HG02623 (cell line): Measurements from ENCODE around the gene HUNK.

ENCODE experiments used
- ATAC-seq: cut with Tn5 transposase; IDR thresholded peaks from one replicate; pipeline ENCODE4 v1.9.1; 2021; ENCODE audit warnings: moderate library complexity; ENCODE audit not compliant: unreplicated experiment

HUNK gene

GRCh38 chr21:31991356-31992331 lies 118.8 kb downstream of the HUNK start:
- no peak for ATAC-seq

- no peak for ATAC-seq
These were observed 119.6 kb downstream of the HUNK start for GRCh38 chr21:31992391-31992790.

- no peak for ATAC-seq
These were observed 121.3 kb downstream of the HUNK start for GRCh38 chr21:31993826-31994825.

- ATAC-seq: no peak
These were observed 124.4 kb downstream of the HUNK start for GRCh38 chr21:31997191-31997590.

- ATAC-seq: no peak
These were observed 127.1 kb downstream of the HUNK start for GRCh38 chr21:31999810-32000468.

- no peak for ATAC-seq
These were observed 128.6 kb downstream of the HUNK start for GRCh38 chr21:32001390-32001789.

GRCh38 chr21:32003411-32003810 lies 130.6 kb downstream of the HUNK start:
- ATAC-seq: no peak

- no peak for ATAC-seq
These were observed 131.5 kb downstream of the HUNK start for GRCh38 chr21:32004291-32004690.

- no peak for ATAC-seq
These were observed 134.6 kb downstream of the HUNK start for GRCh38 chr21:32007456-32007855.

GRCh38 chr21:32008714-32009113 lies 135.9 kb downstream of the HUNK start:
- ATAC-seq: no peak

- ATAC-seq: no peak
These were observed 136.4 kb downstream of the HUNK start for GRCh38 chr21:32009263-32009662.

GRCh38 chr21:32015461-32016139 lies 142.8 kb downstream of the HUNK start:
- ATAC-seq: no peak

- ATAC-seq: no peak
These were observed 145.6 kb downstream of the HUNK start for GRCh38 chr21:32018381-32018780.

- no peak for ATAC-seq
These were observed 147.7 kb downstream of the HUNK start for GRCh38 chr21:32020564-32020963.

GRCh38 chr21:32021319-32021994 lies 148.6 kb downstream of the HUNK start:
- no peak for ATAC-seq

GRCh38 chr21:32022146-32022545 lies 149.3 kb downstream of the HUNK start:
- no peak for ATAC-seq

GRCh38 chr21:32030146-32030652 lies 157.4 kb downstream of the HUNK start:
- no peak for ATAC-seq

GRCh38 chr21:32034850-32035249 lies 162.0 kb downstream of the HUNK start:
- no peak for ATAC-seq

GRCh38 chr21:32035617-32036016 lies 162.8 kb downstream of the HUNK start:
- ATAC-seq: no peak

- no peak for ATAC-seq
These were observed 163.9 kb downstream of the HUNK start for GRCh38 chr21:32036756-32037155.
